Dedifferentiated amniotic fluid mesenchymal stem cell (primary cell): ENCODE results near the gene SLC25A14.

Source experiments
- DNase-seq: peaks from one replicate; pipeline ENCODE4 v3.0.0-alpha.2; 2016; ENCODE audit errors: extremely low spot score

SLC25A14 gene

GRCh38 chrX:130378024-130378669, 38.4 kb downstream of the SLC25A14 start:
- DNase-seq, result no peak

DNA sequence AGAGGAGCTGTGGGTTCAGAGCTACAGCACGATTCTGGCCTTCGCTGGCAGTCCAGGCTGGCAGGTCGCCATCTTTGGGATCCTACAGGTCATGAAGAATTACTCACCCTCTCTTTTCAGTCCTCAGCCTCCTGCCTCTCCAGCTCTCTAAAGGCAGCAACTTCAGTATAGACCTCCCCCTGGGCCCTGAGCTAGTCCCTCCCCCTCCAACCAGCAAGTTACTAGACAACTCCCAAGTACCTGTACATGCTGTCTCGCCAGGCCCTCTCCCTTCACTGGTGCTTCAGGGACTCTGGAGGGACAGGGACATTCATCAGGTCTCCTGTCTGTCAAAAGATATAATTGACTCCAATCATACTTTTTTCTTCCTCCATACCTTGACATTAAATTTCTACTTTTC, 45.8 kb downstream of the SLC25A14 start, which contains the start of gene GPR119:
Gene GPR119 (minus strand): TSS at position 155 of the 400 bp plus-strand sequence. CDS start 227 bp downstream, outside the sequence.
- no peak for DNase-seq

GRCh38 chrX:130386408-130386808, 46.7 kb downstream of the SLC25A14 start:
- no peak for DNase-seq

DNA sequence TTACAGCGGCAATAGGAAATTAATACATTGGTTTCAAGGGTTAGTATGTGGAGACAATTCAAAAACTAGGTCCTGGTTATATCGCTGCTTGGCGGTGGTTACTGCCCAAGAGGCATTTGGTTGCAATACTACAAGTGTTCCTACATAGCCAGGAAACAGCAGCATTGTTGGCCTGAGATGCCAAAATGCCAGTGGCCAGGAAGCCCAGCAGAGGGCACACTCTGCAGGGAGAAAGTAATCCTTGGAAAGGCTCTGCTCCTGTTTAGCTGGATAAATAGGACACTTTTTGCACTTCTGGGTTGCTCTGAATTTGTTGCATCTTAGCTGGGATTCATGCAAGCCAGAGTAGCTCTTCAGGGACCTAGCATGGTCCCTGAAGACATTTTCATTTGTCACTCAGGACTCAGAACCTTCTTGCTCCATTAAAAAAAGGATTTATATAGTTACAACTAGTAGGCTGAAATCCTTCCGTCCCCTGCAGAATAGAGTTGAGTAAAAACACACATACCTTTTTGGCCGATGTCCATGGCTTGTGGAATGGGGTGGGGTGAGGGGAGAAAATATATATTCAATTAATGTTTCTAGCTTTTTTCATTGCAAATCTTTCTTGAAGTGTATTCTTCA, 53.8 kb downstream of the SLC25A14 start:
- peak; percentile 56 for DNase-seq

DNA sequence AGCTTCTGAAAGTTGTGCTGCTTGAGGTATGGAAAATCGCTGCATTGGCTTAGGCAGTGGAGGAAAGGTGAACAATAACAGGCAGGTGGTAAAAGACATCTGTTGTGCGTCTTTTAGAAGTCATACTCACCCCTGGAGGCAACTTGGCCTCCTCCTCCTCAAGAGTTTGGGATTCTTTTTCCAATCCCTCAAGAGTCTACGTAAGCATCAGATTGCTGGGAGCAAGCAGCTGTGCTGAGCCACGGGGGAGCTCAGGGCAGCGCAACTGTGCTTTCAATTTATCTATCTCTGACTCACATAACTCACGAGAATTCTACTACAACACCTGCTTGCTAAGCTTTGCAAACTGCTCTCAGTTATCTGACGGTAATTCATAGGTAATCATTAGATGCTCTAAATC, 55.6 kb downstream of the SLC25A14 start:
- no peak for DNase-seq

DNA sequence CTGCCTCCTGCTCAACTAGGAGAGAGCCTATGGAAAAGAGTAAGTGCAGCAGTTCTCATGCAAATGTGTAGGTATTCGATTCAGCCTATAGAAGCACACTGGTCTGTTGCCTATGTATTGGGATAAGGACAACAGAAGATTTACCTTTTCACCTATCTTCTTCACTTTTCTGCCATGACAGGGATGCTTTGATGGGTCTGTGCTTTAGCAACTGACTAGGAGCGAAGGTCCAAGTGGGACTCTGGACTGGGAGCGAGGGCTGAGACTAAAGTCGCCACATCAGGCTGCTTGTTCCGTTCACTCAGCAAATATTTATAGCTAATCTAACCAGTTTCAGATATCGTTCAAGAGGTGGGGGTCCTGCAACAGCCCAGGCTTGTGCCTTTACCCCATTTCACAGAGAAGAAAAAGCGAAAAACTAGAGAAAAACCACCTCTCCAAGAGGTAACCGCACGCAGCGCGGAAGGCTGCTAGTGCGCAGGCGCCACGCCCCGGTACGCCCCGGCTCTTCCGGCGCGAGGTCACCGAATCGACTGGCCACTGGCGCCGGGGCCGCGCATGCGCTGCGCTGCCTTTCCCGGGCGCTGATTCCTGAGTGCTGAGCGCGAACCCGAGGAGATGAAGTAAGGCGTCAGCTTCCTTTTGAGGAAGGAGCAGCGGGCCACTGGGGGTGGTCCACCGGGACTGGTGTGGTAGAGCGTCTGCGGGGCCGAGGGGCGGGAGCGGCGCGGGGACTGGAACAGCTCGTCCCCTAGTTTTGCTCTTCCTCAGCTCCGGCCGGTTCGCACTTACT, 61.9 kb downstream of the SLC25A14 start, which contains the start of gene RBMX2:
Gene RBMX2 (plus strand): TSS at position 573 of the 793 bp plus-strand sequence. CDS start 46 bp downstream, at position 619.
- DNase-seq, result peak; percentile 42

GRCh38 chrX:130402208-130402684, 62.5 kb downstream of the SLC25A14 start:
- no peak for DNase-seq

DNA sequence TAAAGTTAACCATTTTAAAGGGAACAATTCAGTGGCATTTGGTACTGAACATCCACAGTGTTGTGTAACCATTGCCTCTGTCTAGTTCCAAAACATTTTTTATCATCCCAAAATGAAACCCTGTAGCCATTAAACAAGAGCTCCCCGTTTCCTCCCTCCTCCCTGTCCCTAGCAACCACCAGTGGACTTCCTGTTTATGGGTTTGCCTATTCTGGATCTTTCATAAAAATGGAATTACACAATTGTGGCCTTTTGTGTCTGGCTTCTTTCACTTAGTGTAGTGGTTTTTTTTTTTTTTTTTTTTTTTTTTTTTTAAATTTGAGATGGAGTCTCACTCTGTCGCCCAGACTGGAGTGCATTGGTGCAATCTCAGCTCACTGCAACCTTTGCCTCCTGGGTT, 73.7 kb downstream of the SLC25A14 start:
- no peak for DNase-seq

DNA sequence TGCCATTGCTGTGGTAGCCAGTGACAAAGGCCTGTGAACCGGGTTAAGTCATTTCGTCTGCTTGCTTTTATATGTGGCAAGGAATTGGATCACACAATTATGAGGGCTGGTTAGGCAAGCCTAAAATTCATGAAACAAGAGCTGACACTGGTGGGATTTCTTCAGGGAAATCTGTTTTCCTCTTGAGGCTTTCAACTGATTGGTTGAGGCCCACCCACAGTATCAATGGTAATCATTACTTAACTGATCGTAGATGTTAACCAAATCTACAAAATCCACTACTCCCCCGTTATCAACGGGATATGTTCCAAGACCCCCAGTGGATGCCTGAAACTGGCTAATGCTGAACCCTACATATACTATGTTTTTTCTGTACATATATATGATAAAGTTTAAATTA, 75.1 kb downstream of the SLC25A14 start:
- DNase-seq, result no peak

DNA sequence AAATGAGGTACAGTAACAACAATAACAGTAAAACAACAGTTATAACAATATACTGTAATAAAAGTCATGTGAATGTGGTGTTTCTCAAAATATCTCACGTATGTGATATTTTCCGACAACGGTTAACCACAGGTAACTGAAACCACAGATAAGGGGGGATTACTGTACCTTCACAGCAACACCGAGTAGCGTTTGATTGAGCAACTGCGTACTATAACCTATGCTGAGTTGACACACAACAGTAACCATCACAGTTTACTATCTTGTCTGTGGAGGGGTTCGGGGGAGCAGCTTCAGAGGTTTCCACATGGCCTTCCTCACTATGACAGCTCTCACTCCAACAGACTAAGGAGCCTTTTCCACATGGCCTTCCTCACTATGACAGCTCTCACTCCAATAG, 75.5 kb downstream of the SLC25A14 start:
- no peak for DNase-seq

DNA sequence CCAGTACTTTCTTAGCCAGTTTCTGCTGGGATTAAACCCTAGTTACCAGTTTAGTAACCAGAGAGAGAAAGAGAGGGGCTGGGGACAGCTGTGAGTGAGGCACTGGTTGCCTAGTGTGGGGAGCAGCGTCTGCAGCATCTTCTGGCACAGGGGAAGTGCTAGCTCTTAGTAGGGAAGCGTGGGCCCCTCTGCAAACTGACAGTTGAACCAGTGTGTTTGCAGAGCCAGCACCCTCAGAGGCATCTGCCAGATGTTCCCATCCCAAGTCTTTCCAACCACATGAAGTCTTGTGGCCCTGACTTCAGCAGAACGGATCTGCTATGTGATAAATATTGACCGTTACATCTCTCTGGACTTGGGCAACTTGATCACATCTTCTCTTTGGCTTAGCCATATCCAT, 77.1 kb downstream of the SLC25A14 start:
- no peak for DNase-seq

- DNase-seq, result no peak
Measured at GRCh38 chrX:130418066-130418465, 78.3 kb downstream of the SLC25A14 start.

DNA sequence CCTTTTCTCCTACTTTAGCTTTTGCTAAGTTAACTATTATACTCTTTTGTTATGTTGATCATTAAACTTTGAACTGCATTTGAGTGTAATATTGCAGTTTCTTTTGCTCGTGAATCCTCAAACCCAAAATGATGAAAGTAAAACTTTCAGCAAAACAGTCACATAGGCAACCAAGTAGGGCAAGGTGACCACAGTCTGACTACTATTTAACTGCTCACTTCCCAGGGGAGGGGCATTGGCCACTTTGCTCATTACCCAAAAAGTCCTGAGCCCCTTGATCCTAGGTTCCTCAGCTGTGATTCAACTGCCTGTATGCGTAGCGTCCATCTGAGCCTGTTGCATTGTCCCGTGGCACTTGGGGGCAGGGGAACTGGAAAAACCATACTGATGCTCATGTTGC, 79.0 kb downstream of the SLC25A14 start:
- no peak for DNase-seq

DNA sequence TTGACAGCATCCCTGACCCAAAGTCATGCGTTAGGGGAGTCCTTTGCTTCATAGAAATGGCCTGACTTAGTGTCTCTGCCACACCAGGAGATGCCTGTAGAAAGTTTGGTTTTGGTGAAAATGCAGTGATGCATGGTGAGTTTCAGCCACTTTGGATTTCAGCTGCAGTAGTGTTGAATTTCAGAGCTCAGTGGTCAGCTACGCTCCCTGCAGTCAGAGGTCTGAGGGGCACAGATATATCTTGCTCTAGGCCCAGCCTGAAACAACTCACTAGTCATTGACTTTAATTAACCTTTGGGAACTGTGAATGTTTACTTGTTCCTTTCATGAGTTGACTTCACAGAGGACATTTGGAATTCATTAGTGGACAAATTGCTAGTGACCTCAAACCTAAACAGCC, 79.5 kb downstream of the SLC25A14 start:
- DNase-seq, result no peak
